HepG2 (cell line): ENCODE measurements around the gene FMNL2. TPM values are rescaled to one million over a fixed set of nuclear protein-coding genes. Genes with fewer than 3 reads are reported as not detected.
A peak's percentile ranks its signal among the peaks of the same experiment; 100 is the strongest.

Source experiments
- ATAC-seq: fragments of 200-7000 bp; cut with Tn5 transposase; 3 replicates; pipeline ENCODE4 v1.9.1; 2020; ENCODE audit warnings: mild to moderate bottlenecking, moderate library complexity
- BruUV-seq: library from RNA; stranded (reverse); fragments of 400-500 nt; replicated peaks from 2 replicates; lab custom pipeline; 2021; lab: Mats Ljungman, UMichigan
- CTCF ChIA-PET: fragments of 300-600 bp; formaldehyde crosslinking; extraction: SDS; loops from one replicate; lab custom pipeline; 2021; ENCODE audit warnings: low total read pairs, inconsistent platforms, low intra/inter-chr PET ratio; lab: Yijun Ruan, JAX
- POLR2A ChIA-PET: fragments of 350-600 bp; sonication (Branson Sonifier 250); formaldehyde crosslinking; loops from one replicate; lab custom pipeline; 2020; ENCODE audit warnings: antibody characterized with exemption, inconsistent platforms; lab: Yijun Ruan, JAX
- DNase-seq: peaks from one replicate; pipeline ENCODE4 v3.0.0-alpha.2; 2015; ENCODE audit warnings: low spot score
- FAIRE-seq: peaks from 3 replicates; lab custom pipeline; 2011; peaks lifted over from hg19 to GRCh38; lab: Jason Lieb, UNC
- H2AFZ ChIP-seq: one replicate; pipeline ENCODE4 v1.6.1; 2011; ENCODE audit warnings: low read length, inconsistent platforms
- H3K27ac ChIP-seq: fragments of 300-600 bp; 3 replicates; pipeline ENCODE4 v1.8.0; 2011; ENCODE audit warnings: mixed run types, mild to moderate bottlenecking, mixed read lengths, low read length, inconsistent platforms; ENCODE audit not compliant: insufficient read depth; ENCODE audit errors: extremely low read length
- H3K27me3 ChIP-seq, 2 experiments: fragments of 200-600 bp in 1 of 2; 2 replicates in 1 of 2; 3 replicates in 1 of 2; pipeline versions ENCODE4 v1.6.0 to v1.8.0; 2011; ENCODE audit warnings: low read length in 2 of 2, mild to moderate bottlenecking in 2 of 2, moderate library complexity in 2 of 2, inconsistent platforms in 1 of 2; ENCODE audit not compliant: insufficient read depth in 2 of 2, control insufficient read depth in 1 of 2
- H3K36me3 ChIP-seq, 2 experiments: fragments of 200-600 bp in 1 of 2; replicated peaks in 1 of 2; 2 replicates in 1 of 2; 3 replicates in 1 of 2; pipeline versions ENCODE4 v1.5.1 to v1.8.0; 2011; ENCODE audit warnings: low read length in 2 of 2, inconsistent platforms in 1 of 2; ENCODE audit not compliant: insufficient read depth in 2 of 2, control insufficient read depth in 1 of 2
- H3K4me1 ChIP-seq: 2 replicates; pipeline ENCODE4 v1.5.1; 2012; ENCODE audit warnings: low read length, inconsistent platforms; ENCODE audit not compliant: insufficient read depth
- H3K4me2 ChIP-seq: 2 replicates; pipeline ENCODE4 v1.6.0; 2011; ENCODE audit warnings: low read depth, low read length, inconsistent platforms
- H3K4me3 ChIP-seq, 3 experiments: fragments of 200-600 bp in 1 of 3; sonication (generic), shearing (Covaris generic) in 1 of 3; replicated peaks in 1 of 3; 2 replicates each; pipeline ENCODE4 v1.5.1; 2011 to 2016; ENCODE audit warnings: low read length in 3 of 3, inconsistent platforms in 2 of 3, low read depth in 2 of 3, mild to moderate bottlenecking in 2 of 3, control low read depth in 1 of 3, mixed read lengths in 1 of 3; ENCODE audit not compliant: insufficient read depth in 1 of 3
- H3K79me2 ChIP-seq: one replicate; pipeline ENCODE4 v1.6.1; 2011; ENCODE audit warnings: low read length, inconsistent platforms; ENCODE audit not compliant: insufficient read depth
- H3K9ac ChIP-seq: 2 replicates; pipeline ENCODE4 v1.6.0; 2011; ENCODE audit warnings: mild to moderate bottlenecking, low read depth, low read length, inconsistent platforms; ENCODE audit not compliant: insufficient read depth
- H3K9me3 ChIP-seq: 2 replicates; pipeline ENCODE4 v1.5.1; 2012; ENCODE audit warnings: mild to moderate bottlenecking, low read length
- H4K20me1 ChIP-seq: 2 replicates; pipeline ENCODE4 v1.6.0; 2011; ENCODE audit warnings: inconsistent platforms, mild to moderate bottlenecking, low read length, moderate library complexity; ENCODE audit not compliant: insufficient read depth
- ARID2 ChIP-seq: sonication (generic); formaldehyde crosslinking; IDR thresholded peaks from 2 replicates; pipeline ENCODE4 v1.8.1; 2022; ENCODE audit warnings: mild to moderate bottlenecking, missing genetic modification reagents, borderline replicate concordance
- MAFF ChIP-seq: IDR thresholded peaks from 2 replicates; pipeline ENCODE4 v1.6.1; 2011; ENCODE audit warnings: low read depth, low read length, improper control_type of control experiment
- MATR3 ChIP-seq: sonication (generic); formaldehyde crosslinking; IDR thresholded peaks from 2 replicates; pipeline ENCODE4 v1.4.0; 2020; ENCODE audit warnings: missing genetic modification reagents
- RBM22 ChIP-seq: fragments of 200-400 bp; formaldehyde crosslinking; optimal IDR thresholded peaks from 2 replicates; pipeline ENCODE3; 2017; ENCODE audit warnings: mild to moderate bottlenecking, low read length, moderate library complexity
- SIN3B ChIP-seq: fragments of 150-350 bp; IDR thresholded peaks from 2 replicates; pipeline ENCODE4 v1.6.1; 2014; ENCODE audit warnings: low read length
- TOE1 ChIP-seq: sonication (generic); formaldehyde crosslinking; IDR thresholded peaks from 2 replicates; pipeline ENCODE4 v1.4.0; 2020; ENCODE audit warnings: mild to moderate bottlenecking, missing genetic modification reagents
- ZNF33B ChIP-seq: sonication (generic); formaldehyde crosslinking; IDR thresholded peaks from 2 replicates; pipeline ENCODE4 v1.5.1; 2020; ENCODE audit warnings: mild to moderate bottlenecking, missing genetic modification reagents
- ZNF792 ChIP-seq: IDR thresholded peaks from 2 replicates; pipeline ENCODE4 v1.6.1; 2016
- WGBS: methylation state at CpG from one replicate; pipeline ENCODE4 v1.1.6; 2017; ENCODE audit warnings: low lambda C conversion rate; 5-methylcytosine and 5-hydroxymethylcytosine counted together
- in situ Hi-C: cut with HindIII; loops from 2 replicates; pipeline ENCODE4 v1.10.0; 2017; ENCODE audit warnings: low pct_unique_long_range_greater_than_20kb; ENCODE audit not compliant: extremely low pct_ligation_motif_present
- intact Hi-C: fragments of 100-400 bp; cut with micrococcal nuclease; formaldehyde crosslinking; loops from one replicate; pipeline ENCODE4 v1.10.0; 2022; ENCODE audit not compliant: unreplicated experiment
- polyA plus RNA-seq, 8 experiments: library from polyadenylated mRNA; depleted of rRNA in 3 of 8; stranded (reverse) in 7 of 8; unstranded in 1 of 8; fragments of >200 nt; fragmentation: Illumina TruSeq in 4 of 8; extraction: Trizol in 4 of 8; gene quantifications; 2 replicates each; pipeline versions ENCODE4 v1.2.1 to v1.2.3, GENCODE V29; 2011 to 2016; ENCODE audit warnings: low read depth in 4 of 8, missing spikeins in 1 of 8, mixed read lengths in 1 of 8; ENCODE audit not compliant: insufficient read depth in 1 of 8
- total RNA-seq, 5 experiments: library from RNA; depleted of rRNA; stranded (reverse); fragments of >200 nt; fragmentation: Illumina TruSeq; extraction: Trizol; gene quantifications; 2 replicates each; pipeline ENCODE4 v1.2.3, GENCODE V29; 2016; ENCODE audit warnings: low read depth in 1 of 5
- TF ChIP-seq, protein P1 (sequence below): sonication (generic); formaldehyde crosslinking; IDR thresholded peaks from 2 replicates; pipeline ENCODE4 v1.8.0; 2022; ENCODE audit warnings: mild to moderate bottlenecking, missing genetic modification reagents
- TF ChIP-seq, protein P2 (sequence below): sonication (generic); formaldehyde crosslinking; IDR thresholded peaks from 2 replicates; pipeline ENCODE4 v1.8.1; 2023; ENCODE audit warnings: mild to moderate bottlenecking, moderate library complexity, missing genetic modification reagents

The FMNL2 gene
- total and polyA plus RNA-seq, 2 of the 13 experiments (the other 11 are each of a cell fraction or from before 2014, with no cell fraction given), result 66.5 to 67.7 TPM

- Histone ChIP-seq H3K9me3 (no peaks in the 10 kb centered on the region), H3K79me2 (peaks cover 86% of the 10 kb centered on the region), H3K4me1 (peaks cover 70% of the 10 kb centered on the region), H3K27ac (no peak overlapping the region), H3K4me2 (no peak overlapping the region), H3K4me3 (no peak overlapping the region), H3K9ac (no peak overlapping the region), H4K20me1 (no peaks in the 10 kb centered on the region), H3K36me3 (peaks cover 3 to 10% of the 10 kb centered on the region in 2 experiments; a peak in 4 of 5 replicates), H2AFZ (no peak overlapping the region), H3K27me3 (no peaks in the 10 kb centered on the region)
- in situ Hi-C loops (no loop called here), intact Hi-C loops (no loop called here)
- ATAC-seq (no peak; the same call in 2 of the 3 replicates), FAIRE-seq (no peak), DNase-seq (no peak)
- no peak for TF ChIP-seq ZNF792
- TF ChIP-seq, protein P1, sequence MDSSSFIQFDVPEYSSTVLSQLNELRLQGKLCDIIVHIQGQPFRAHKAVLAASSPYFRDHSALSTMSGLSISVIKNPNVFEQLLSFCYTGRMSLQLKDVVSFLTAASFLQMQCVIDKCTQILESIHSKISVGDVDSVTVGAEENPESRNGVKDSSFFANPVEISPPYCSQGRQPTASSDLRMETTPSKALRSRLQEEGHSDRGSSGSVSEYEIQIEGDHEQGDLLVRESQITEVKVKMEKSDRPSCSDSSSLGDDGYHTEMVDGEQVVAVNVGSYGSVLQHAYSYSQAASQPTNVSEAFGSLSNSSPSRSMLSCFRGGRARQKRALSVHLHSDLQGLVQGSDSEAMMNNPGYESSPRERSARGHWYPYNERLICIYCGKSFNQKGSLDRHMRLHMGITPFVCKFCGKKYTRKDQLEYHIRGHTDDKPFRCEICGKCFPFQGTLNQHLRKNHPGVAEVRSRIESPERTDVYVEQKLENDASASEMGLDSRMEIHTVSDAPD (CRISPR knock-in tag), result 0 out of 2 replicates have a peak, but pooled peaks have one; percentile 34
- 0 out of 2 replicates have a peak, but pooled peaks have one; percentile 26 for TF ChIP-seq ARID2 (CRISPR knock-in tag)
- TF ChIP-seq TOE1 (CRISPR knock-in tag), result no peak
- TF ChIP-seq, protein P2, sequence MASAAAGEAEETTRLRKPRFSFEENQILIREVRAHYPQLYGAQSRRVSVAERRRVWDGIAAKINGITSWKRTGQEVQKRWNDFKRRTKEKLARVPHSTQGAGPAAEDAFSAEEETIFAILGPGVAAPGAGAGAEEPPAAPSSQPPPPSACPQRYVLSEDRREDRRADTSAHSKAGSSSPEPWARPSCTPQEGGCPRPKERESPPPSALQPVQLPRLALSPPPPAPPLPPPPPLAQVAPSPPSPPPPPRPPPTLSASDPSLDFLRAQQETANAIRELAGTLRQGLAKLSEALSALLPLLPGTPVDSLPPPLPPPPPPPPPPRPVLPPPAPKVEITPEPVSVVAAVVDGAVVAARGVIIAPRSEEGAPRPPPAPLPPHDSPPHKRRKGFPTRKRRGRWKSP (CRISPR knock-in tag), result 0 out of 2 replicates have a peak, but pooled peaks have one; percentile 46
- TF ChIP-seq SIN3B, result no peak
- peak; percentile 64 for TF ChIP-seq RBM22
- no peak for TF ChIP-seq MATR3 (CRISPR knock-in tag)
- no peak for TF ChIP-seq ZNF33B
- TF ChIP-seq MAFF, result no peak
- WGBS, result 48% methylated on average over 1 of the region's 1 CpG
- ChIA-PET CTCF (no interaction called here), POLR2A (interaction anchor here (1.0 kb wide), 1 partner anchor 31 kb away, joined by 3 read pairs; no protein-coding TSS in a partner anchor)
- no TSS peak for BruUV-seq
Observed at GRCh38 chr2:152454960-152455359, 120.0 kb downstream of the FMNL2 start.
